Suppressor macrophage treated with lipopolysaccharide for 1 hour (primary cell): ENCODE measurements around the gene CAPN10.
"Not testable (repeated sequence)": the region's sequence is repeated elsewhere in the genome, so short reads cannot be mapped to it uniquely, and the experiment has no call there.

Experiments used
- DNase-seq, 3 donors: peaks; one replicate each; pipeline ENCODE4 v3.0.0-alpha.2; 2020 to 2022

The CAPN10 gene, protein sequence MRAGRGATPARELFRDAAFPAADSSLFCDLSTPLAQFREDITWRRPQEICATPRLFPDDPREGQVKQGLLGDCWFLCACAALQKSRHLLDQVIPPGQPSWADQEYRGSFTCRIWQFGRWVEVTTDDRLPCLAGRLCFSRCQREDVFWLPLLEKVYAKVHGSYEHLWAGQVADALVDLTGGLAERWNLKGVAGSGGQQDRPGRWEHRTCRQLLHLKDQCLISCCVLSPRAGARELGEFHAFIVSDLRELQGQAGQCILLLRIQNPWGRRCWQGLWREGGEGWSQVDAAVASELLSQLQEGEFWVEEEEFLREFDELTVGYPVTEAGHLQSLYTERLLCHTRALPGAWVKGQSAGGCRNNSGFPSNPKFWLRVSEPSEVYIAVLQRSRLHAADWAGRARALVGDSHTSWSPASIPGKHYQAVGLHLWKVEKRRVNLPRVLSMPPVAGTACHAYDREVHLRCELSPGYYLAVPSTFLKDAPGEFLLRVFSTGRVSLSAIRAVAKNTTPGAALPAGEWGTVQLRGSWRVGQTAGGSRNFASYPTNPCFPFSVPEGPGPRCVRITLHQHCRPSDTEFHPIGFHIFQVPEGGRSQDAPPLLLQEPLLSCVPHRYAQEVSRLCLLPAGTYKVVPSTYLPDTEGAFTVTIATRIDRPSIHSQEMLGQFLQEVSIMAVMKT

DNA sequence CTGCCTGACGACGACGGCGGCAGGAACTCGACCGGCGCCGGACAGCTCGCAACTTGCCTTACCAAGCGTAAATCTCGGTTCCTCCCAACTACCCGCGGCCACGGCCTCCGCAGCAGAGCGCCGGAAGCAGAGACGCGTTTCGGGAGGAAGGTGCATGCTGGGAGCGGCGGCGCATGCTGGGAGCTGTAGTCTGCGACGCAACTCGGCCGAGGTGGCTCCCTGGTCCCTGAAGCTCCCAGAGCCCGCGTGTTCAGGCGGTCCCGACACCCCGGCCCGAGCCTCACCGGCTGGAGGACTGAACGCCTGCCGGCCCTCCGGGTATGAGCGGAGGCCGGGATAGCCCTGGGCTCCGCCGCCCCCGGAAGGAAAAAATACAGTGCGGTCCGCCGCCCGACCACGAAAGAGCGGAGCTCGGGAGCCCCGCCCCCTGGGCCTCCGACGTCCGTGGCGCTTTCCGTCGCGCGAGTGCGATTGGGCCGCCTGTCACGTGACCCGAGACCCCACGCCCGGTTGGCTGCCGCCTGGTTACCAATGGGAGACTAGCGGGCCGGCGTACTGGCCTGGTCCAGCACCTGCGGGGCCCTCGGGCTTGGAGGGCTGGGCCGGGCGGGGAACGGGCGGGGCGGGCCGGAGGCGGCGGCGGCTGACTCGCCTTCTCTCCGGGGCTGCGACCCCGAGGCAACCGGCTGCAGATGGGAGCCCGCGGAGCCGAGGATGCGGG, at the start of gene CAPN10:
Gene CAPN10 (plus strand): TSS at position 537 of the 721 bp plus-strand sequence. CDS start 178 bp downstream, at position 715.
- peak; percentile 98 to 99 (median 99) for DNase-seq

DNA sequence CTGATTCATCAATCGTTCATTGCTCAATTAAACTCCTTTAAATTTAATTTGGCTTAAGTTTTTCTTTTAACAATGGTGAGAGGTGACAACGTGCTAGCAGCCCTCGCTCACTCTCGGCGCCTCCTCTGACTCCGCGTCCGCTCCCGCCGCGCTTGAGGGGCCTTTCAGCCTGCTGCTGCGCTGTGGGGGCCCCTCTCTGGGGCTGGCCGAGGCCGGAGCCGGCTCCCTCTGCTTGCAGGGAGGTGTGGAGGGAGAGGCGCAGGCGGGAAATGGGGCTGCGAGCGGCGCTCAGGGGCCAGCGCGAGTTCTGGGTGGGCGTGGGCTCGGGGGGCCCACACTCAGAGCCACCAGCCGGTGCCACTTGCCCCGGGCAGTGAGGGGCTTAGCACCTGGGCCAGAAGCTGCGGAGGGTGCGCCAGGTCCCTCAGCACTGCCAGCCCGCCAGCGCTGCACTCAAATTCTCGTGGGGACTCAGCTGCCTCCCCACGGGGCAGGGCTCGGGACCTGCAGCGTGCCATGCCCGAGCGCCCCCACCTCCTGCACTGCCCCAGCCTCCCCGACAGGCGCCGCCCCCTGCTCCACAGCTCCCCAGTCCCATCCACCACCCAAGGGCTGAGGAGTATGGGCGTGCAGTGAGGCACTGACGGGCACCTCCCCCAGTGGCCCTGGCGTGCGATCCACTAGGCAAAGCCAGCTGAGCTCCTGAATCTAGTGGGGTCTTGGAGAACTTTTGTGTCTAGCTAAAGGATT, 48.3 kb upstream of the CAPN10 start:
- DNase-seq: no peak

DNA sequence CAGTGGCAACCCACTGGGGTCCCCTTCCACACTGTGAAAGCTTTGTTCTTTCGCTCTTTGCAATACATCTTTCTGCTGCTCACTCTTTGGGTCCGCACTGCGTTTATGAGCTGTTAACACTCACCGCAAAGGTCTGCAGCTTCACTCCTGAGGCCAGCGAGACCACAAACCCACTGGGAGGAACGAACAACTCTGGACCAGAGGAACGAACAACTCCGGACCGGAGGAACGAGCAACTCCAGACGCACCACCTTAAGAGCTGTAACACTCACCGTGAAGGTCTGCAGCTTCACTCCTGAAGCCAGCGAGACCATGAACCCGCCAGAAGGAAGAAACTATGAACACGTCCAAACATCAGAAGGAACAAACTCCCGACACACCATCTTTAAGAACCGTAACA, 47.4 kb upstream of the CAPN10 start:
- not testable (repeated sequence) for DNase-seq

DNA sequence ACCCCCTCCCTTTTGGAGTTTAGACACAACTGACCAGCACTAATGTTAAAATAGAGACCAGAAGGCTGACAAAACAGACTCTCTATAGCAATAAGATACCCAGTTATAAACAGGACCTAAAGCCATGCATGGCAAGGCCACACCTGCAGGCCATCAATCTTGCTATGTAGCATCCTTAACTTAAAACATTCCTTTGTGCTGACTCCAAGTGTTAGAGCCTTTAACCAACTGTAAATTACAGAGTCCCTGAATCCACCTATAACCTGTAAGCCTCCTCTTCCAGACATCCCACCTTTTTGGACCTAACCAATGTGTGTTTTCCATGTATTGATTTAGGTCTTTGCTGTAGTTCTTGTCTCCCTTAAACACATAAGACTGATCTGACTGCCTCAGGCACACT, 46.6 kb upstream of the CAPN10 start:
- DNase-seq: no peak

DNA sequence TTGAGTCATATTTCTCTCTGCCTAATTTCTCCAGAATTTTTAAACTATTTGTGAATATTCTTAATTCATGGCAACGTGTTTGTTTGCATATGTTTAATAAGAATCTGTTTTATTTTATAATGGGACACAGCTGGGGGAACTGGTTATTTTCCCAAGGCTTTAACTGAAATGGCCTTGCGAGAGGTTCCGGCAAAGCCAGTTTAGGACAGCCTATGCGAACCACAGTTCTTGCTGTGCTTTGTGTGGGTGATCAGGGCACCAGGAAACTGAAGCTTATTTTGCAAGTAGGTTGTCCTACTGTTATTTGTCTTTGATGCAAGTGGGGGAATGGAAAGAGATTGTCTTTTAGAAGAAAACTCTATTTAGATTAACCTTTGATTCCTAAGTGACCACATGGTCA, 35.2 kb upstream of the CAPN10 start:
- DNase-seq: no peak

DNA sequence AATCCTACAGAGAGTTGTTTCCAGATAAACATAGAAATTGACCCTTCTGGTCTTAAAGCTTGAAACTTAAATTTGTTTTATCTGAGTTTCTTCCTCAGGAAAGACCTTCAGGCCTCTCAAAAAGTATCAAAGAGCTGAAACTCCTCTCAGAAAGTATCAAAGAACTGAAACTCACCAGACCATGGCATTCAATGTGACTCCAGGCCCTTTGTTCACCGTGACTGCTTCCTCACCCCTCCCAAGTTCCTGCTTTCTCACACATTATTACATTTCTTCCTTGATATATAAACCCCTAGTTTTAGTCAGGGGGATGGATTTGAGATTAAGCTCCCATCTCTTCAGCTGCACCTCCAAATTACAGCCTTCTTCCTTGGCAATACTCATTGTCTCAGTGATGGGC, 34.7 kb upstream of the CAPN10 start:
- no peak for DNase-seq

DNA sequence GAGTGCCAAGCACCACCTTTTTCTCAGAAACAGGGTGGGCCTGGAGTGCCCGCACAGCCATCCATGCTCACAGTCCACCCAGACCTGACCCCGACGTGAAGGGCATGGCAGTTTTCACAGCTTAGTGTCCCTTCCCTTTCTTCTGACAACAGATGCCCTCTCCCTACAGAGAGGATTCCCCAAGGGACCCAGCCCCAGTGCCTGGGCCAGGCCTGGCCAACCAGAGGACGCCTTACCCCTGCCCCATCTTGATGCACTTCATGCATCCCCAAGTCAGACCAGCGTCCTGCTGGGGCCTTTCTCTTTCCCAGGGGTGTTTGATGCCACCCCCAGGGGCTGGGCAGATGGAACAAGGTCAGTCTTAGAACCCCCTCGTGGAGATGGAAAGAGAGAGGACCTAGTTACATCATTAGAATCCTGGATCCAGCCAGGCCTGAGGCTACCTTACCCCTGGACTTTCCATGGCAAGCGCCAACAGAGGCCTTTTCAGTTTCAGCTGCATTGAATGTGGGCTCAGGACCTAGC, 32.5 kb upstream of the CAPN10 start:
- no peak for DNase-seq

DNA sequence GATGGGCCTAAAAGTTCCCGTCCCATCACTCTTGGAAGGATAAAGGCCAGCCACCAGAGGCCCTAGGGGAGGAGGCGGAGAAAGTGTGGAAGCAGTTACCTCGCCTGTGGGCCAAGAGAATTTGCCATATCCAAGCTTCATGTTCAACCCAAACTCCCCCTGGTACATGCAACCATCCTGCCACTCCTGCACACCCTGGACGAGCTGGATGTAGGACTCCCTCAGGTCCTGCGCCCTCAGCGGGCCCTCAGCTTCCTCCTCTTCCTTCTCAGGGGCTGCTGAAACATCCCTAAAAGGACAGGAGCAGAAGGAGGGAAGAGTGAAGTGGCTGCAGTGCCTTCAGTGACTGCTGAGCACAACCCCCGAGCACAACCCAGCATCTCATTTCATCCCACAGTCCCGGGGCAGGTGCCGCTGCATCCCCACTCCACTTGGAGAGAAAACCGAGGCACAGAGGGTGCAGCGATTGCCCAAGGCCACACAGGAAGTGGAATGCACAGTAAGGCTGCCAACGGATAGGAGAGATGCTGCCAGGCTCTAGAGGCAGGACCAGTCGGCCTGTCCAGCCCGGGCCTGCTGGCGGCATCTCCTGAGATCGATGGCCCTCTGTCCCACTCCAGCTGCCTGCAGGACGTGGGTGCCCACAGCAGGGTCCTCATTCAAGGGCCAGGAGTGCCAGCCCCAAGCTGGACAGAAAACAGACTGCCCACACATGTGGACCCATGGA, 31.6 kb upstream of the CAPN10 start:
- no peak for DNase-seq

DNA sequence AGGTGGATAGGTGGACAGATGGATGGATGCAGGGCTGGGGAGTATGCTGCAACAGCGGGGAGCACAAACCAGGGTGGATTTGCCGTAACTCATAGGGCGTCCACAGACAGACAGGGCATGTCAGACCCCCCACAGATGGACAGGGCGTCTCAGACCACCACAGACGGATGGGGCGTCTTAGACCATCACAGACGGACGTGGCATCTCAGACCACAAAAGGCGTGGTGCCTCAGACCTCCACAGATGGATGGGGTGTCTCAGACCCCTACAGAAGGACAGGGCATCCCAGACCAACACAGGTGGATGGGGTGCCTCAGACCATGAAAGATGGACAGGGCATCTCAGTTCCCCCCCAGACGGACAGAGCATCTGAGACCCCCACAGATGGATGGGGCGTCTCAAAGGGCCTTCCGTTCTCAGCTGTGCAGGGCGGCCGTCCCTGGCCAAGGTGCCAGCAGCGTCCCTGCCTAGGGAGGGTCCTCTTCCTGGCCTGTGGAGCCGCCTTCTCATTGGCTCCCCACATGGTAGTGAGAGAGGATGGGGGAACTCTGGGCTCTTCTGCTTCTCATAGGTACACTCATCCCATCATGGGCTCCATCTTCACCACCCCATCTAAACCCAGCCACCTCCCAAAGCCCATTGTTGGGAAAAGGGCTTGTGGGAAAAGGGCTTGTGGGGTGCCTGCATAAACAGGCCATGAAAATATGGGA, 30.8 kb upstream of the CAPN10 start:
- DNase-seq: no peak

DNA sequence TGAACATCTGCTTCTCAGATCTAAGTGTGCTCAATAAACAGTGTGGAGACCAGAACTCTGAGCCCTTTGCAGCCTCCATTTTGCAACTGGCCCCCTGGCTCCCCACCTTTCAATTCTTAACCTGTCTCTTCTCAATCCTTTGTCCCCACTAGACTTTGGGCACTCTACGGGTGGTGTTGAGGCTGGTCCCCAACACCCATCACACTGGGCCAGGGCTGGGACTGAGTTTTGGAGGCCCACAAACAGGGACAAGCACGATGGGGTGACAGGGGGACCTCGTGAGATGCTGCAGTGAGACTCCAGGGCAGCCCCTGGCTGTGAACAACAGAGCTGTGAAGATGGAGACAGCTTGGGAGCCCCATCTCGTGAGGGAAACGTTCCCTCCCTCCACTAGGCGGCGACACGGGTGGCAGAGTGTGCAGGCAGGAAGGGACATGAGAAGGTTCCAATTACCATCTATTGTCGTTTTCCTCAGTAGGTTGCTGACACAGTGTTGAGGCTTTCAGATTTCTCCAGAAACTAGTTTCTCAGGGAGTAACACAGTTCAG, 29.9 kb upstream of the CAPN10 start:
- DNase-seq: peak; percentile 52 to 71 (median 59)

DNA sequence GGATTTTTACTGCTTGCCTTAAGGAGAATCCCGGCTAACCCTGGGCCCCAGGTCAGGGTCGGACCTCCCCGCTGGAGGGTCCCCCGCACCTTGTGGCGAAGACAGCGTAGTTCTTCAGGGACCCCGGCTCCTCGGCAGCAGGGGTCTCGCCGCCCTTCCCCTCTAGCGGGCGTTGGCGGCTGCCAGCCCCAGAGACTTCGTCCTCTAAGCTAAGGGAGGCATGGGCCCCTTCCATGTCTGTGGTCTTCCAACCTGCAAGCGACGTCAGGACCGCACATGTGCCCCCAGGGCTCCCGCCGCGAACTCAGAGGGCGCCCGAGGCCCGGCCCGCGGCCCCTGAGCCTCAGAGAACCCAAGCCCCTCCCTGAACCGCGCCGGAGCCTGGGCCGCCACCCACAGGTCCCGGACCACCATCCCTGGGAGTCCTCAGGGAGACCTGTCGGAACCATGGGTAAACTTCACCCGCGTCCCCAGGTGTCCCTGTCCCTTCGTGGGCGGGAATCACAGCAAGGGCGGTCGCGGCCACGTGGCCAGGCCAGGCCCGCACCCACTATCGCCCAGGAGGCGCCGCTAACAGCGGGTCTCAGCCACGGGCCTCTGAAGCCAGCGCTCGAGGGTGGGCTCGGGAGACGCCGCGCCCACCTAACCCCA, 29.3 kb upstream of the CAPN10 start:
- DNase-seq: no peak

DNA sequence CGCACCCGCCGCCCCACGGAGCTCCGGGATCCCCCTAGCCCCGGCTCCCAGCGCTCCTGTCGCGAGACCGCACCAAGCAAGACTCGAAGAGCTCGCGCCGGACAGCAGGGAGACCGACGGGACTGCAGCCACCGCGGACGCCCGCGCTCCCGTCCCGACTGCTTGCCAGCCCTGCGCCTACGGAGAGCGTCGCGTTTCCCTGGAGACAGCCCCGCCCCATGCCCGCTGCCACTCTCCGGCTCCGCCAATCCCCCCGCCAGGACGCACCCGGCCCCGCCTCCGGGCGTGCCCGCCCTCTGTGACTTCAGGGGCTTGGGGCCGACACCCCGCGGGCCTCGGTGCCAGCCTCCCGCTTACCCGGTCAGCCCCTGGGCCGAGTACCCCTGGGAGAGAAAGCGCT, 28.7 kb upstream of the CAPN10 start, which contains the start of gene ANKMY1:
Gene ANKMY1 (minus strand): TSS at position 181 of the 400 bp plus-strand sequence. CDS start 653 bp downstream, outside the sequence.
- DNase-seq: peak; percentile 77 to 90 (median 80)

DNA sequence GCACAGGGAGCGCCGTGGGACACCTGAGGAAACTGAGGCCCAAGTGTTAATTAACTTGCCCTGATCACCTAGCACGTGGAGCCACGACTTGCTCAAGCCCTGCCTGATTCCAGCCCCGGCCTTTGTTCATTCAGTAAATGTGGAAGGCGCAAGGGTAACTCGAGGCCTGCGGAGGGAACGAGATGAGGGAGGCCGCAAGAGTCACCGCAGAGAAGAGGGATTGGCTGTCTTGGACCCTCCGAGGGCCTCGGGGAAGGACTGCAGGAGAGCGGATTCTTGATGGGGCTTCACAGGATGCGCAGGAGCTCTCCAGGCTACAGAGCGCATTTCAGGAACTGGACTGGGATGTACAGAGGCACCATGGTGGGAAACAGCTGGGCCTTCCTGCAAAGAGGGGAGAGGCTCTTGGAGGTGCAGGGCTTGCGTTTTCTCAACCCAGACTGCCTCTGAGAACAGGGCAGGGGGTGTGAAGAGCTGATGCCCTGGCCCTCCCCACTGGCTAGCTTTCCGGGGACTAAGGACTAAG, 28.2 kb upstream of the CAPN10 start:
- DNase-seq: no peak

DNA sequence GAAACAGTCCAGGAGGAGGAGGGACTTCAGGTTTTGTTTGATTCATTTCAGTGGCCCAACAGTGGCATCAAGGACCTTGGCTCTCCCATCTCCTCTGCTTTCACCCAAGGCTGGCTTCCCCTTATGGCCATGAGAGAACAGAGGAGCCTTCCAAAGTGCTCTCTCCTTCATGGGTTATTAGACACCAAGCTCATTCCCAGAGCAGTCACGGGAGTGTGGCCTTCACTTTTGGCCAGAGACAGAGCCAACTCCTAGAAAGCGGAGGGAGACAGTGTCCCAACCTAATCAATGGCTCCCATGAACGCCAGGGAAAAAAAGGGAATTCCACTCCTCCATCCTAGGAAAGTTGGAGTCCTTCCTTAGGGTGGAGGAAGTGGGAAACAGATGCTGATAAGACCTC, 27.2 kb upstream of the CAPN10 start:
- no peak for DNase-seq

DNA sequence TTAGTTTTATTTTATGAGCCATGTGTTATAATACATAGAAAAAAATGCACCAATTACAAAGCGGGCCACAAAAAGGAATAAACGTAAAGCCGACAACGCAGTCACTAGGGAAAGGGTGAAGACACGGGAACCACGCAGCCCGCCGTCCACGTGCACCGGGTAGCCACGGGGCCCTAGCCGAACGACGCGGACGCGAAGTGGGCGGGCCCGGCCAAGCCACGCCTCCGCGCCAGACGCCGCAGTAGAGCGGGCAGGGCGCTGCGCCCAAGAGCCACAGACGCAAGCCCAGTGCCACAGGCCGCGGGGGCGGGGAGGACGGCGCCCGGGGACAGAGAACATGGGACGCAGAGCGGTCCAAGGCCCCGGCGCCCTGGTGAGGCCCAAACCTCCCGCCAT, 26.5 kb upstream of the CAPN10 start, which contains the start of gene DUSP28:
Gene DUSP28 (plus strand): TSS at position 274 of the 396 bp plus-strand sequence. CDS start 328 bp downstream, outside the sequence.
- peak; percentile 96 to 99 (median 98) for DNase-seq

DNA sequence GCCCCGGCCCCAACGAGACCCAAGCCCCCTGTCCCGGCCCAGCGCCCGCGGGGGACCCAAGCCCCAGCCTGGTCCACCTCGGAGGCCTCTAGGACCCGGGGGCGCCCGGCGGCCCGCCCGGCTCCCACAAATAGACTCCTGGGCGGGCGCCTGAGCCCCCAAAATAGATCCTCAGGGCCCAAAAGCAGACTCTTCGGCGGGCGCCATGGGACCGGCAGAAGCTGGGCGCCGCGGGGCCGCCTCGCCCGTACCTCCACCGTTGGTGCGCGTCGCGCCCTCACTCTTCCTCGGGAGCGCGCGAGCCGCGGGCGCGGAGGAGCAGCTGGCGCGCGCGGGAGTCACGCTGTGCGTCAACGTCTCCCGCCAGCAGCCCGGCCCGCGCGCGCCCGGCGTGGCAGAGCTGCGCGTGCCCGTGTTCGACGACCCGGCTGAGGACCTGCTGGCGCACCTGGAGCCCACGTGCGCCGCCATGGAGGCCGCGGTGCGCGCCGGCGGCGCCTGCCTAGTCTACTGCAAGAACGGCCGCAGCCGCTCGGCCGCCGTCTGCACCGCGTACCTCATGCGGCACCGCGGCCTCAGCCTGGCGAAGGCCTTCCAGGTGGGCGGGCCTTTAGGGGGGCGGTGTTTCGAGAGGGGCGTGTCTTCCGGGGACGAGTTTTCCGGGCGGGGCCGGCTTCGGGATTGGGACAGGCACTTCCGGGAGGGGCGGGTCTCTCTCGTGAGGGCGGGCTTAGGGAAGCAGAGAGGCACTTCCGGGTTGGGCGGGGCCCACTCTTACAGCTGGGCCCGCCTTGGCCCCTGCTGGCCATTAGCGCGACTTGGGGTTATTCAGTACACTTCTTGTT, 25.8 kb upstream of the CAPN10 start:
- DNase-seq: peak; percentile 99 to 100 (median 99)

DNA sequence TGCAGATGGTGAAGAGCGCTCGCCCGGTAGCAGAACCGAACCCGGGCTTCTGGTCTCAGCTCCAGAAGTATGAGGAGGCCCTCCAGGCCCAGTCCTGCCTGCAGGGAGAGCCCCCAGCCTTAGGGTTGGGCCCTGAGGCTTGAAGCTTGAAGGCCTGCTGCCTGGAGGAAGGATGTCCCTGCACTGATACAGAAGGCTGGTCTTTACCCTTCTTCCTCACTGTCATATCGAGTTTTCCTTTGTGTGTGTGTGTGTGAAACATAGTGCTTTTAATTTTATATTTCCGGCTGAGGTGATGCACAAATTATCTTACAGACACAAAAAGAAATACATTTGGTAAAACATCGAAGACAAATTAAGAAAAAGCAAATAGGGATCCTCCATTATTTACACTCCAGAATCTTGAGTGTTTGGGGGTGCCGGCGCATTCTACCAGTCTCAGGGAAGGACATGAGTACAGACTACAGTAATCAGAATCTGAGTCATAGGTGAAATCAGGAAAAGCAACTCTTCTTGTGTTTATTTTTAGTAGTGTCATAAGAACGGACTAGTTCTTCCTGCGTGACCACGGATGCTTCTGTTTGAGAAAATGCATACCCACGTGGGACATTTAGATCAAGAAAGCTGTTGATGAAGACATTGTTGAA, 25.1 kb upstream of the CAPN10 start:
- peak; percentile 67 to 90 (median 83) for DNase-seq

DNA sequence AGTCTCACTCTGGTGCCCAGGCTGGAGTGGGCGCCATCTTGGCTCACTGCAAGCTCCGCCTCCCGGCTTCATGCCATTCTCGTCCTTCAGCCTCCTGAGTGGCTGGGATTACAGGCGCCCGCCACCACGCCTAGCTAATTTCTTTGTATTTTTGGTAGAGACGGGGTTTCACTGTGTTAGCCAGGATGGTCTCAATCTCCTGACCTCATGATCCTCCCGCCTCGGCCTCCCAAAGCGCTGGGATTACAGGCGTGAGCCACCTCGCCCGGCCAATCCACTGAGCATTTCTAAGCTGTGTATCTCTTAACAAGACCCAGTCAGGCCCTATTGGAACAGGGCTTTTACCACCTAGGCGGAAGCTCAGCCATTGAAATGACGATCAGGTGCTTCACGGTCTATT, 23.3 kb upstream of the CAPN10 start:
- not testable (repeated sequence) for DNase-seq
